ENCODE data around the gene BRINP2. TPM values are rescaled to one million over a fixed set of nuclear protein-coding genes. Genes with fewer than 3 reads are reported as not detected.

The BRINP2 gene
- total and polyA plus RNA-seq, 4 donors, result 0.04 to 0.15 (median 0.05) TPM

DNA sequence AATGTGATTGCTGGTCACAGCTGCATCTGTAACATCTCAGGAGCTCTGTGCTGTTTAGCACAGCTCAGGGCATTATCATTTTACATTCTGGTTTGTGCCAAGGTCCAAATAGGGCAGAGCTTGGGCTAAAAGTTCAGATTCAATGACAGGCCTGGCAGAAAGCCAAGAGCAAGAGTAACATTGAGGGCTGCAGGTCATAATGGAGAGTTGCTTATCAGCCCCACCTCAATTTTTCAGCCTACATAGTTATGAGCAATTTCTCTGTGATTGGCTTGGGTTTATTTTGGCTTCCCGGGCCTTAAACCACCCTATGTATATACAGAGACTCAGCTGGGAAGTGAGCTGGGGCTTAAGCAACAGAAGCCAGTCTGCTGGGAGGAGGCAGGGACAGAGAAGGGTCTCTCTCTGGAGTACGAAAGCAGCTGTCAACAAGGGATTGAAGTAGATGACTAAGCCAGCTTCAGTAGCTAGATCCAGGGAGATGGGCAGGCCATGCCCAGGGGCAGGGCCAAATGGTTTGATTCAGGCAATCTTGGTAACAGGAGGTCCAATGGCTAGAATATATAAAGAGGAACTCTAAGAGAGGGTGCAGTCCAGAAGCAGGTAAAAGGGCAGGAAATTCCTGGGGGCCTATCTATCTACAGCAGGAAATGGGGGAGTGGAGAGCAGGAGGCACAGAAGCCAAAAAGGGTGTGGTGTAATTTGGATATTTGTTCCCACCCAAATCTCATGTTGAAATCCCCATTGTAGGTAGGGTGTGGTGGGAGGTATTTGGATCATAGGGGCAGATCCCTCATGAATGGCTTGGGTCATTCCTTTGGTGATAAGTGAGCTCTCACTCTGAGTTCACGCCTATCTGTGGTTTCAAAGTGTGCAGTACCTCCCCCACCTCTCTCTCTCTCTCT is 49.0 kb downstream of the BRINP2 start:
- Histone ChIP-seq H3K36me3 (ENCODE audit: control insufficient read depth in 4 of 4, insufficient read depth in 4 of 4, low read length in 4 of 4) (no peaks in the 10 kb centered on the region), H3K27ac (ENCODE audit: low read depth in 1 of 2, low read length in 1 of 2) (no peak overlapping the region), H3K4me1 (ENCODE audit: control insufficient read depth in 5 of 5, insufficient read depth in 5 of 5, low read length in 5 of 5) (peaks cover 0 to 4% (median 0%) of the 10 kb centered on the region in 5 donors), H3K4me3 (no peak overlapping the region), H3K9me3 (ENCODE audit: control insufficient read depth in 4 of 4, insufficient read depth in 3 of 4, low read length in 3 of 4) (peaks cover 0 to 8% (median 0%) of the 10 kb centered on the region in 4 donors), H3K9ac (ENCODE audit: insufficient read depth in 1 of 2, low read length in 2 of 2) (no peak overlapping the region), H3K27me3 (ENCODE audit: control insufficient read depth in 3 of 3, insufficient read depth in 3 of 3, low read length in 2 of 3) (no peaks in the 10 kb centered on the region)
- DNase-seq, result peak in 2 of 3 donors; percentile 41 to 50
- peak; percentile 19 for ATAC-seq (ENCODE audit: insufficient read depth, low FRiP score)
- WGBS, 2 donors, result 58 to 75% methylated on average over 3 of the region's 3 CpGs
- TF ChIP-seq, protein P1, sequence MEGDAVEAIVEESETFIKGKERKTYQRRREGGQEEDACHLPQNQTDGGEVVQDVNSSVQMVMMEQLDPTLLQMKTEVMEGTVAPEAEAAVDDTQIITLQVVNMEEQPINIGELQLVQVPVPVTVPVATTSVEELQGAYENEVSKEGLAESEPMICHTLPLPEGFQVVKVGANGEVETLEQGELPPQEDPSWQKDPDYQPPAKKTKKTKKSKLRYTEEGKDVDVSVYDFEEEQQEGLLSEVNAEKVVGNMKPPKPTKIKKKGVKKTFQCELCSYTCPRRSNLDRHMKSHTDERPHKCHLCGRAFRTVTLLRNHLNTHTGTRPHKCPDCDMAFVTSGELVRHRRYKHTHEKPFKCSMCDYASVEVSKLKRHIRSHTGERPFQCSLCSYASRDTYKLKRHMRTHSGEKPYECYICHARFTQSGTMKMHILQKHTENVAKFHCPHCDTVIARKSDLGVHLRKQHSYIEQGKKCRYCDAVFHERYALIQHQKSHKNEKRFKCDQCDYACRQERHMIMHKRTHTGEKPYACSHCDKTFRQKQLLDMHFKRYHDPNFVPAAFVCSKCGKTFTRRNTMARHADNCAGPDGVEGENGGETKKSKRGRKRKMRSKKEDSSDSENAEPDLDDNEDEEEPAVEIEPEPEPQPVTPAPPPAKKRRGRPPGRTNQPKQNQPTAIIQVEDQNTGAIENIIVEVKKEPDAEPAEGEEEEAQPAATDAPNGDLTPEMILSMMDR (IDR thresholded peaks at IDR 0.05; ENCODE audit: control extremely low read depth, extremely low read depth), result no peak

DNA sequence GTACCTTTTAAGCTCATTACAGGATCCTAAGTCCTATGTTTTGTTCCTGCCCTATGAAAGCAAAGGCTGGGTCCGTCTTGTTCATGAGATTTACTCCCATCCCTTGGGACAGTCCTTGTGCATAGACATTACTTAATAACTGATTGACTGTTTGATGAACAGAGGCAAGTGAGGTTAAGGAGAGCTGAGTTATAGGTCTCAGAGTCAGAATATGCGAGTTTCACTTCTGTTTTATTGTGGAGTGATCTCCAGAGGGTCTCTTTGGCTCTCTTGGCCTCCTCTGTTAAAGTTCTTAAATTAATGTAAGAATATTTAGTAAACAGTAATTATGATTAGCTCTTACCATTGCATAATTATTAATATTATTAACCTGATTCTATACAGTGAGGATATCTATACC is 52.6 kb downstream of the BRINP2 start:
- DNase-seq (no peak), ATAC-seq (ENCODE audit: insufficient read depth, low FRiP score) (no peak)
- Histone ChIP-seq H3K27ac (ENCODE audit: low read depth in 1 of 2, low read length in 1 of 2) (no peak overlapping the region), H3K27me3 (ENCODE audit: control insufficient read depth in 3 of 3, insufficient read depth in 3 of 3, low read length in 2 of 3) (no peaks in the 10 kb centered on the region), H3K36me3 (ENCODE audit: control insufficient read depth in 4 of 4, insufficient read depth in 4 of 4, low read length in 4 of 4) (no peaks in the 10 kb centered on the region), H3K4me1 (ENCODE audit: control insufficient read depth in 5 of 5, insufficient read depth in 5 of 5, low read length in 5 of 5) (peaks cover 0 to 4% (median 0%) of the 10 kb centered on the region in 5 donors), H3K9me3 (ENCODE audit: control insufficient read depth in 4 of 4, insufficient read depth in 3 of 4, low read length in 3 of 4) (peaks cover 0 to 2% (median 0%) of the 10 kb centered on the region in 4 donors), H3K4me3 (no peak overlapping the region), H3K9ac (ENCODE audit: insufficient read depth in 1 of 2, low read length in 2 of 2) (no peak overlapping the region)
- TF ChIP-seq, protein P1 (IDR thresholded peaks at IDR 0.05; ENCODE audit: control extremely low read depth, extremely low read depth), result no peak
- 89 to 92% methylated on average over 2 of the region's 2 CpGs for WGBS, 2 donors

DNA sequence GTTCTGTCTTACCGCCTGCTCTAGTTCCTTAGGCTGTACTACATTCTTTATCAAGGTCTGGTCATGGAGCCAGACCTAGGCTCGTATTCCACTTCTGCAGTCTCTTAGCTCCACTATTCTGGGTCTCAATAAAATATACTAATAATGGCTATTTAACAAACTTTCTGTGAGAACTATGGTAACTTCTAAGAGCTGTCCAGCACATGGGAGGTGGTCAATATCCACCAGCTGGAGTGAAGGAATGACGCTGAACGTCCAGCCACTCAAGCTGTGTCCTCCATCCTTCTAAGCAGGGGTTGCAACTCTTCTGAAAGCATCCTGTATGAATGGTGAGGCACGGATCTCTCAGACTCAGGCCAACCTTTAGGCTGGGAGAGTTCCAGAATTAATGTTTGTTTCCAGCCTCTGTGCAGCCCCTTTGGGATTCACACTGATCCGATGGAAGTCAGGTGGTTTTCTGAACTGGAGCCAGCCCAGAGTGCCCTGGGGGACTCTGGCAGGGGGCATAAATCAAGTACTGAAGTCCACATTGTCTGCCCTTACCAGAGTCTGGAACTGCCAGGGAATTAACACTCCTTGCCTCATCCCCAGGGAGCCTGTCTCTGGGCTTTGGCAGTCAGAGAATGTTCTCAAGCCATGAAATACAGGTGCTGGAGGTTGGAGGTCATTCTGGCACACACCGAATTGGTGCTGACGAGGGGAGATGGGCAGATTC is 57.4 kb downstream of the BRINP2 start:
- no peaks in the 10 kb centered on the region for H3K4me1 ChIP-seq (ENCODE audit: control insufficient read depth in 5 of 5, insufficient read depth in 5 of 5, low read length in 5 of 5)
- H3K36me3 ChIP-seq (ENCODE audit: control insufficient read depth in 4 of 4, insufficient read depth in 4 of 4, low read length in 4 of 4), result no peaks in the 10 kb centered on the region
- no peak overlapping the region for H3K4me3 ChIP-seq
- H3K27ac ChIP-seq (ENCODE audit: low read depth in 1 of 2, low read length in 1 of 2), result no peak overlapping the region
- 79 to 83% methylated on average over 8 of the region's 8 CpGs for WGBS, 2 donors
- TF ChIP-seq, protein P1 (IDR thresholded peaks at IDR 0.05; ENCODE audit: control extremely low read depth, extremely low read depth), result no peak
- ATAC-seq (ENCODE audit: insufficient read depth, low FRiP score) (no peak), DNase-seq (no peak)
- H3K9ac ChIP-seq (ENCODE audit: insufficient read depth in 1 of 2, low read length in 2 of 2), result no peak overlapping the region
- H3K27me3 ChIP-seq (ENCODE audit: control insufficient read depth in 3 of 3, insufficient read depth in 3 of 3, low read length in 2 of 3), result no peaks in the 10 kb centered on the region
- H3K9me3 ChIP-seq (ENCODE audit: control insufficient read depth in 4 of 4, insufficient read depth in 3 of 4, low read length in 3 of 4), result no peaks in the 10 kb centered on the region

Data from lung (tissue), 12 donors.